GM20000 (cell line): ENCODE data around the gene ATXN3L.
"Not testable (repeated sequence)": the region's sequence is repeated elsewhere in the genome, so short reads cannot be mapped to it uniquely, and the experiment has no call there.

Source experiments
- DNase-seq: peaks from one replicate; pipeline ENCODE4 v3.0.0; 2012; ENCODE audit warnings: low spot score
- CTCF ChIP-seq: IDR thresholded peaks from 2 replicates; pipeline ENCODE4 v1.5.1; 2012; ENCODE audit warnings: mild to moderate bottlenecking, control low read depth; ENCODE audit errors: extremely low read depth, missing control alignments

The ATXN3L gene

GRCh38 chrX:13309631-13310030, 10.2 kb downstream of the ATXN3L start:
- TF ChIP-seq CTCF, result no peak
- no peak for DNase-seq

- TF ChIP-seq CTCF, result no peak
- DNase-seq, result no peak
Measured at GRCh38 chrX:13307041-13307440, 12.8 kb downstream of the ATXN3L start.

- no peak for DNase-seq
- TF ChIP-seq CTCF, result no peak
Measured at GRCh38 chrX:13305108-13305507, 14.7 kb downstream of the ATXN3L start.

GRCh38 chrX:13304052-13304451, 15.8 kb downstream of the ATXN3L start:
- no peak for TF ChIP-seq CTCF
- DNase-seq, result no peak

GRCh38 chrX:13303248-13303647, 16.6 kb downstream of the ATXN3L start:
- not testable (repeated sequence) for DNase-seq

- no peak for DNase-seq
- no peak for TF ChIP-seq CTCF
Measured at GRCh38 chrX:13298836-13299235, 21.0 kb downstream of the ATXN3L start.

- DNase-seq, result no peak
- TF ChIP-seq CTCF, result no peak
Measured at GRCh38 chrX:13295841-13296240, 24.0 kb downstream of the ATXN3L start.

- no peak for DNase-seq
- no peak for TF ChIP-seq CTCF
Measured at GRCh38 chrX:13293700-13294099, 26.2 kb downstream of the ATXN3L start.
